ENCODE data around the gene OSMR. TPM values are rescaled to one million over a fixed set of nuclear protein-coding genes. Genes with fewer than 3 reads are reported as not detected.

OSMR gene
- total RNA-seq, 1 donor from 2014 or later: 0.58 TPM

GRCh38 chr5:38953426-38954012, 107.7 kb downstream of the OSMR start:
- Histone ChIP-seq H3F3A (ENCODE audit: low read depth) (no peaks in the 10 kb centered on the region), H3K4me3 (no peak overlapping the region), H3K79me2 (ENCODE audit: low read depth) (no peaks in the 10 kb centered on the region), H2AFZ (replicated peaks) (no peak overlapping the region), H3K27me3 (no peaks in the 10 kb centered on the region), H3K4me1 (no peaks in the 10 kb centered on the region), H3K4me2 (no peak overlapping the region), H3K9me3 (ENCODE audit: low read depth) (no peaks in the 10 kb centered on the region), H3K36me3 (peaks cover 18% of the 10 kb centered on the region), H4K20me1 (ENCODE audit: low read depth) (no peaks in the 10 kb centered on the region), H3K9ac (no peak overlapping the region), H3K27ac (no peak overlapping the region)
- Mint-ChIP-seq H3K9me3 (no peaks in the 10 kb centered on the region), H3K27ac (no peak overlapping the region), H3K36me3 (peaks cover 34% of the 10 kb centered on the region), H3K4me3 (no peak overlapping the region), H3K4me1 (no peaks in the 10 kb centered on the region), H3K27me3 (ENCODE audit: insufficient read depth, low read depth) (no peaks in the 10 kb centered on the region)
- no peak for DNase-seq (ENCODE audit: low spot score)
- TF ChIP-seq EZH2 (IDR thresholded peaks at IDR 0.05): no peak
- no peak for TF ChIP-seq EZH2phosphoT487 (IDR thresholded peaks at IDR 0.05)
- no peak for TF ChIP-seq CTCF (IDR thresholded peaks at IDR 0.05)

- no peak overlapping the region for H3K4me3 Mint-ChIP-seq
- peaks cover 11% of the 10 kb centered on the region for H3K36me3 Mint-ChIP-seq
- Histone ChIP-seq H3K4me1 (no peaks in the 10 kb centered on the region), H3K27me3 (no peaks in the 10 kb centered on the region), H4K20me1 (ENCODE audit: low read depth) (no peaks in the 10 kb centered on the region), H3K9ac (no peak overlapping the region), H3K9me3 (ENCODE audit: low read depth) (no peaks in the 10 kb centered on the region), H2AFZ (replicated peaks) (no peak overlapping the region), H3K27ac (no peak overlapping the region), H3F3A (ENCODE audit: low read depth) (no peaks in the 10 kb centered on the region), H3K36me3 (peaks cover 9% of the 10 kb centered on the region), H3K4me2 (no peak overlapping the region), H3K4me3 (no peak overlapping the region), H3K79me2 (ENCODE audit: low read depth) (no peaks in the 10 kb centered on the region)
- no peaks in the 10 kb centered on the region for H3K4me1 Mint-ChIP-seq
- TF ChIP-seq EZH2phosphoT487 (IDR thresholded peaks at IDR 0.05): no peak
- TF ChIP-seq CTCF (IDR thresholded peaks at IDR 0.05): no peak
- TF ChIP-seq EZH2 (IDR thresholded peaks at IDR 0.05): no peak
- H3K9me3 Mint-ChIP-seq: no peaks in the 10 kb centered on the region
- no peaks in the 10 kb centered on the region for H3K27me3 Mint-ChIP-seq (ENCODE audit: insufficient read depth, low read depth)
- no peak overlapping the region for H3K27ac Mint-ChIP-seq
- DNase-seq (ENCODE audit: low spot score): no peak
Measured at GRCh38 chr5:38961691-38962090, 115.9 kb downstream of the OSMR start.

GRCh38 chr5:38968665-38969064, 122.9 kb downstream of the OSMR start:
- Mint-ChIP-seq H3K4me3 (no peak overlapping the region), H3K27me3 (ENCODE audit: insufficient read depth, low read depth) (no peaks in the 10 kb centered on the region), H3K4me1 (no peaks in the 10 kb centered on the region), H3K36me3 (peaks cover 2% of the 10 kb centered on the region), H3K27ac (no peak overlapping the region), H3K9me3 (no peaks in the 10 kb centered on the region)
- no peaks in the 10 kb centered on the region for H3K27me3 ChIP-seq
- H3F3A ChIP-seq (ENCODE audit: low read depth): no peaks in the 10 kb centered on the region
- no peak overlapping the region for H2AFZ ChIP-seq (replicated peaks)
- H3K79me2 ChIP-seq (ENCODE audit: low read depth): no peaks in the 10 kb centered on the region
- H3K4me2 ChIP-seq: no peak overlapping the region
- no peaks in the 10 kb centered on the region for H4K20me1 ChIP-seq (ENCODE audit: low read depth)
- H3K4me3 ChIP-seq: no peak overlapping the region
- H3K9ac ChIP-seq: no peak overlapping the region
- no peak for DNase-seq (ENCODE audit: low spot score)
- no peaks in the 10 kb centered on the region for H3K4me1 ChIP-seq
- H3K27ac ChIP-seq: no peak overlapping the region
- no peaks in the 10 kb centered on the region for H3K9me3 ChIP-seq (ENCODE audit: low read depth)
- no peak for TF ChIP-seq EZH2 (IDR thresholded peaks at IDR 0.05)
- TF ChIP-seq CTCF (IDR thresholded peaks at IDR 0.05): no peak
- no peak for TF ChIP-seq EZH2phosphoT487 (IDR thresholded peaks at IDR 0.05)
- H3K36me3 ChIP-seq: peaks cover 3% of the 10 kb centered on the region
